NB4 (cell line): Measurements from ENCODE around the gene COL6A1.
"Not testable (repeated sequence)": the region's sequence is repeated elsewhere in the genome, so short reads cannot be mapped to it uniquely, and the experiment has no call there.

Experiments used
- DNase-seq: peaks from one replicate; pipeline ENCODE4 v3.0.0; 2010; ENCODE audit warnings: low read depth
- H3K4me3 ChIP-seq: one replicate; pipeline ENCODE4 v1.5.1; 2011; ENCODE audit warnings: mild to moderate bottlenecking, low read depth, low read length, moderate library complexity
- MYC ChIP-seq: IDR thresholded peaks from 2 replicates; pipeline ENCODE4 v1.6.1; 2011; ENCODE audit warnings: low read depth, low read length
- POLR2A ChIP-seq: IDR thresholded peaks from 2 replicates; pipeline ENCODE4 v1.6.1; 2011; ENCODE audit warnings: mild to moderate bottlenecking; ENCODE audit not compliant: insufficient read length; ENCODE audit errors: extremely low read depth
- TF ChIP-seq, protein P1 (sequence below): IDR thresholded peaks from 2 replicates; pipeline ENCODE4 v1.6.1; 2011; ENCODE audit warnings: low read depth, low read length
- TF ChIP-seq, protein P2 (sequence below): IDR thresholded peaks from one replicate; pipeline ENCODE4 v1.5.1; 2012; ENCODE audit warnings: low read depth, low read length

The COL6A1 gene

DNA sequence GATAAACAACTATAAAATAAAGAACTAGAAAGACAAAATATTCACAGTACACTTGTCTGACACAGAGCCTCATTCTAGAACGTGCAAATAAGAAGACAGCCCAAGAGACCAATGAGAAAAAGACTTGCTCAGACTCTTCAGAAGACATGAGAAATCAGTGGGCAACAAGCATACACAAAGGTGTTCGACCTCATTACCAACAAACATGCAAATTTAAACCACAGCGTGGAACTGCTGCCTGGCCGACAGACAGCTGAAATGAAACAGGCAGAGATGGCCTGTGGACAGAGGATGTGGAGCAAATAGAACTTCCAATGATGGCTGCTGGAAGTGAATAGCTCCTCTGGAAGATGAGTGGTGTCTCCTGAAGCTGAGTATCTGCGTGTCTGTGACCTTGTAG lies 22.4 kb upstream of the COL6A1 start:
- TF ChIP-seq, protein P1, sequence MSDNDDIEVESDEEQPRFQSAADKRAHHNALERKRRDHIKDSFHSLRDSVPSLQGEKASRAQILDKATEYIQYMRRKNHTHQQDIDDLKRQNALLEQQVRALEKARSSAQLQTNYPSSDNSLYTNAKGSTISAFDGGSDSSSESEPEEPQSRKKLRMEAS: no peak
- TF ChIP-seq, protein P2, sequence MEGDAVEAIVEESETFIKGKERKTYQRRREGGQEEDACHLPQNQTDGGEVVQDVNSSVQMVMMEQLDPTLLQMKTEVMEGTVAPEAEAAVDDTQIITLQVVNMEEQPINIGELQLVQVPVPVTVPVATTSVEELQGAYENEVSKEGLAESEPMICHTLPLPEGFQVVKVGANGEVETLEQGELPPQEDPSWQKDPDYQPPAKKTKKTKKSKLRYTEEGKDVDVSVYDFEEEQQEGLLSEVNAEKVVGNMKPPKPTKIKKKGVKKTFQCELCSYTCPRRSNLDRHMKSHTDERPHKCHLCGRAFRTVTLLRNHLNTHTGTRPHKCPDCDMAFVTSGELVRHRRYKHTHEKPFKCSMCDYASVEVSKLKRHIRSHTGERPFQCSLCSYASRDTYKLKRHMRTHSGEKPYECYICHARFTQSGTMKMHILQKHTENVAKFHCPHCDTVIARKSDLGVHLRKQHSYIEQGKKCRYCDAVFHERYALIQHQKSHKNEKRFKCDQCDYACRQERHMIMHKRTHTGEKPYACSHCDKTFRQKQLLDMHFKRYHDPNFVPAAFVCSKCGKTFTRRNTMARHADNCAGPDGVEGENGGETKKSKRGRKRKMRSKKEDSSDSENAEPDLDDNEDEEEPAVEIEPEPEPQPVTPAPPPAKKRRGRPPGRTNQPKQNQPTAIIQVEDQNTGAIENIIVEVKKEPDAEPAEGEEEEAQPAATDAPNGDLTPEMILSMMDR: no peak
- no peak for TF ChIP-seq POLR2A
- TF ChIP-seq MYC: no peak
- DNase-seq: no peak
- no peak overlapping the region for H3K4me3 ChIP-seq

DNA sequence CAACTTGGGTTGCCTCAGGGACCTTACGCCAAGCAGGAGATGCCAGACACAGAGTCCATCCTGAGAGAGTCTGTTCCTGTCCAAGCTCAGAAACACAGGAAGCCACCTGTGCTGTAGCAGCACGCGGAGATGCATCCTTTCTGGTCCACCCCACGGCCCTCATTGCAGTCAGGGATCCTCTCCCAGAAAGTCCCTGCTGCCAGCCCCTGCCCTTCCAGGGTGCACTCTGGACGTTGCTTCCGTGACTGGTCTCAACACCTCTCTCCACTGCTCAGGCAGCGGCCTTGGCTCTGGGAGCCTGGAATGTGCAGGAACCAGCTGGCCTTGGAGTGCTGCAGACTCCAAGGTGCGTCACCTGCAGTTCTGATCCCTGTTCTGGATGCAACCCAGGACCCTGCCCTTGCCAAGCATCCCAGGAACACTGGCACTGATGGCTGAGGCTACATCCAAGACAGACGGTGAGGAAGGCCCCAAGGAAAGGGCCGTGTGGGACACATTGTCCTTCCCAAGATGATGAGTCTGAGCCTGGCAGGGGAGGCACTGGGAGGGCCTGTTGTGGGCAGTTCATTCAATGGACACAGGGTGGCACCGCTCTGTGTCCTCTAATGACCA lies 21.7 kb upstream of the COL6A1 start:
- no peak for TF ChIP-seq POLR2A
- TF ChIP-seq, protein P2: no peak
- no peak for TF ChIP-seq MYC
- TF ChIP-seq, protein P1: no peak
- no peak overlapping the region for H3K4me3 ChIP-seq
- DNase-seq: no peak

DNA sequence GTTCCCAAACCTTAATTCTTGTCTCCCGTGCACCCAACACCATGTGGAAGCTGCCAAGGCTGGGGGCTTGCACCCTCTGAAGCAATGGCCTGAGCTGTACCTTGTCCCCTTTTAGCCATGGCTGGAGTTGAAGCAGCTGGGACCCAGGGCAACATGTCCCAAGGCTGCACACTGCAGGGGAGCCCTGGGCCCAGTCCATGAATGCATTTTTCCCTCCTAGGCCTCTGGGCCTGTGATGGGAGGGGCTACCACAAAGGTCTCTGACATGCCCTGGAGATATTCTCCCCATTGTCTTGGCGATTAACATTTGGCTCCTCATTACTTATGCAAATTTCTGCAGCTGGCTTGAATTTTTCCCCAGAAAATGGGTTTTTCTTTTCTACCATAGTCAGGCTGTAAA lies 20.2 kb upstream of the COL6A1 start:
- DNase-seq, H3K4me3 ChIP-seq: not testable (repeated sequence)

DNA sequence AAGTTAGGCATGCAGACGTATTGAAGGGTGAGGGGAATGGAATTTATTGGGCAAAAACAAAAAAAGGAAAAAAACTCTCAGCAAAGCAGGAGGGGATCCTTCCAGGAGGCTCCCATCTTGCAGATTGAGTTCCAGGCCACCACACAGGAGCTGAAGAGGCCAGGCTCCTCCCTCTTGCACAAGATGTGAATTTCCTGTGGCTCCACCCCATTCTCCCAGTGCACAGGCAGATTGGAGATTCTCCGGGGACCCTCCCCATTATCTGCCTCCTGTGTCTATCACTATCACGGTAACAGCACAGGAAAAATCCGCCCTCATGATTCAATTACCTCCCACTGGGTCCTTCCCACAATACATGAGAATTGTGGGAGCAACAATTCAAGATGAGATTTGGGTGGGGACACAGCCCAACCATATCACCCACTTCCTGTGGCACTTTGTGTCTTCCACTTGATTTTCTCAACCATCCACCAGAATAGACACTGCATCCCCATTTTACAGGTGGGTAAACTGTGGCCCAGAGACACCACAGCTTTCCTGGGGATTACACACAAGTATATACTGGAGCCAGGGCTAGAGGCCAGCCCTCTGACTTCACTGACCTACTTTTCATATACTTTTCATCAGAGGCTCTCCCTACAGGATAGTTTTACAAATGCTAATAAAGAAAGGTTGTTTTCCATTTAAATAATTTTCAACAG lies 18.9 kb upstream of the COL6A1 start:
- DNase-seq: no peak
- TF ChIP-seq MYC: no peak
- TF ChIP-seq, protein P1: no peak
- TF ChIP-seq, protein P2: no peak
- TF ChIP-seq POLR2A: no peak
- no peak overlapping the region for H3K4me3 ChIP-seq

DNA sequence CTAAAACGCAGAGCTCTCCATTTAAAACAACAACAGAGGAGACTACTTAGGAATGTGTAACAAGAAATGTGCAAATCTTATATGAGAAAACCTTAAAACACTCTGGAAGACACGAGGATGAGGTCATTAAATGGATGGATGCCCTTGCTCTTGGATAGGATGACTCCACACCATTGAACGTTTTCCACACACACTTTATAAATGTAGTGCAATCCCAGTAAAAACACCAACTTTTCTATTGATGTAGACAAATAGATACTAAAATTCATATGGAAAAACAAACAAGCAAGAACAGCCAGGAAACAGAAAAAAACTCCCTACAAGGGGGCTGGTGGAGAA lies 18.4 kb upstream of the COL6A1 start:
- no peak for DNase-seq
- TF ChIP-seq, protein P2: no peak
- TF ChIP-seq POLR2A: no peak
- TF ChIP-seq, protein P1: no peak
- no peak for TF ChIP-seq MYC
- no peak overlapping the region for H3K4me3 ChIP-seq

DNA sequence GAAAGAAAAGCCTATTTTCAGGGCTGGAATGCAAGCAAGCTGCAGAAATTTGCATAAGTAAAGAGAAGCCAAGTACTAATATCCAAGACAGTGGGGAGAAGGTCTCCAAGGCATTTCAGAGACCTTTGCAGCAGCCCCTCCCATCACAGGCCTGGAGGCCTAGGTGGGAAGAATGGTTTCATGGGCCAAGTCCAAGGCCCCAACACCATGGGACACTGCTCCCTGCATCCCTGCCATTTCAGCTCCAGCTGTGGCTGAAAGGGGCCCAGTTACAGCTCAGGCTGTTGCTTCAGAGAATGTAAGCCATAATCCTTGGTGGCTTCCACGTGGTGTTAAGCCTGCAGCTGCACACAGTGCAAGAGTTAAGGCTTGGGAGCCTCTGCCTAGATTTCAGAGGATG lies 16.9 kb upstream of the COL6A1 start:
- TF ChIP-seq, protein P1: no peak
- TF ChIP-seq MYC (no peak), POLR2A (no peak)
- TF ChIP-seq, protein P2: no peak
- no peak for DNase-seq
- H3K4me3 ChIP-seq: no peak overlapping the region
